Sigmoid colon (tissue), 4 donors: ENCODE results near the gene DDA1.

Experiments
- CTCF ChIP-seq, 4 experiments: fragments of 450-650 bp in 3 of 4; fragments of 200-600 bp in 1 of 4; IDR thresholded peaks; one replicate each; pipeline ENCODE4 v1.5.1; 2016 to 2019; ENCODE audit warnings: antibody characterized with exemption in 4 of 4, mild to moderate bottlenecking in 3 of 4, moderate library complexity in 2 of 4
- POLR2A ChIP-seq, 2 donors: fragments of 450-650 bp; IDR thresholded peaks; one replicate each; pipeline ENCODE4 v1.6.1; 2016; ENCODE audit warnings: antibody characterized with exemption in 2 of 2, mild to moderate bottlenecking in 2 of 2, moderate library complexity in 2 of 2
- POLR2AphosphoS5 ChIP-seq, 4 donors: sonication (generic); formaldehyde crosslinking; IDR thresholded peaks; one replicate each; pipeline ENCODE4 v1.6.1; 2017; ENCODE audit warnings: antibody characterized with exemption in 4 of 4

- no peak for TF ChIP-seq CTCF (IDR thresholded peaks at IDR 0.05)
- no peak for TF ChIP-seq POLR2A (IDR thresholded peaks at IDR 0.05)
- TF ChIP-seq POLR2AphosphoS5 (IDR thresholded peaks at IDR 0.05), result no peak
These were observed 29.9 kb downstream of the DDA1 start for GRCh38 chr19:17339088-17339741.
